IMR-90 (cell line): ENCODE results near the gene SMPDL3A. TPM values are rescaled to one million over a fixed set of nuclear protein-coding genes. Genes with fewer than 3 reads are reported as not detected.

Source experiments
- ATAC-seq: fragments of 200-7000 bp; cut with Tn5 transposase; 2 replicates; pipeline ENCODE4 v1.9.1; 2020; ENCODE audit warnings: low read depth, mild to moderate bottlenecking, moderate library complexity
- BruUV-seq: library from RNA; stranded (reverse); fragments of 400-500 nt; replicated peaks from 2 replicates; lab custom pipeline; 2021; lab: Mats Ljungman, UMichigan
- CTCF ChIA-PET: fragments of 300-600 bp; formaldehyde crosslinking; extraction: SDS; loops from one replicate; lab custom pipeline; 2021; ENCODE audit warnings: antibody characterized with exemption; lab: Yijun Ruan, JAX
- POLR2A ChIA-PET: fragments of 300-600 bp; sonication (Branson Sonifier 250); formaldehyde crosslinking; loops from one replicate; lab custom pipeline; 2022; ENCODE audit warnings: antibody characterized with exemption; ENCODE audit not compliant: unreplicated experiment; lab: Charles Lee
- DNase-seq: peaks from one replicate; pipeline ENCODE4 v3.0.0; 2013
- H2AFZ ChIP-seq: replicated peaks from 2 replicates; pipeline ENCODE3; 2013; ENCODE audit warnings: low read length, mild to moderate bottlenecking; ENCODE audit not compliant: poor library complexity
- H2AK5ac ChIP-seq: 2 replicates; pipeline ENCODE4 v1.6.1; 2013; ENCODE audit warnings: low read depth, low read length, inconsistent platforms
- H2AK9ac ChIP-seq: replicated peaks from 2 replicates; pipeline ENCODE3; 2013; ENCODE audit warnings: mild to moderate bottlenecking, low read depth, low read length, moderate library complexity; ENCODE audit not compliant: poor library complexity
- H2BK120ac ChIP-seq: 2 replicates; pipeline ENCODE4 v1.6.1; 2013; ENCODE audit warnings: low read depth, low read length, inconsistent platforms
- H2BK15ac ChIP-seq: 3 replicates; pipeline ENCODE4 v1.6.1; 2013; ENCODE audit warnings: low read depth, low read length, inconsistent platforms
- H2BK20ac ChIP-seq: 2 replicates; pipeline ENCODE4 v1.6.1; 2013; ENCODE audit warnings: low read depth, mild to moderate bottlenecking, inconsistent platforms, low read length, moderate library complexity
- H2BK5ac ChIP-seq: 2 replicates; pipeline ENCODE4 v1.6.1; 2013; ENCODE audit warnings: mild to moderate bottlenecking, low read depth, low read length, inconsistent platforms; ENCODE audit not compliant: poor library complexity, severe bottlenecking
- H3K14ac ChIP-seq: replicated peaks from 2 replicates; pipeline ENCODE4 v1.6.1; 2013; ENCODE audit warnings: low read depth, low read length, inconsistent platforms
- H3K18ac ChIP-seq: 2 replicates; pipeline ENCODE4 v1.6.1; 2013; ENCODE audit warnings: low read depth, low read length, control low read depth
- H3K23ac ChIP-seq: 2 replicates; pipeline ENCODE4 v1.6.1; 2013; ENCODE audit warnings: low read depth, low read length, inconsistent platforms
- H3K27ac ChIP-seq: 2 replicates; pipeline ENCODE4 v1.5.1; 2013; ENCODE audit warnings: mild to moderate bottlenecking, control low read depth, low read length; ENCODE audit not compliant: insufficient read depth
- H3K27me3 ChIP-seq: 2 replicates; pipeline ENCODE4 v1.6.1; 2013; ENCODE audit warnings: low read length; ENCODE audit not compliant: control insufficient read depth, insufficient read depth
- H3K36me3 ChIP-seq: 2 replicates; pipeline ENCODE4 v1.6.1; 2013; ENCODE audit warnings: low read length, mixed read lengths; ENCODE audit not compliant: control insufficient read depth, insufficient read depth
- H3K4ac ChIP-seq: 2 replicates; pipeline ENCODE4 v1.6.1; 2013; ENCODE audit warnings: low read depth, low read length, inconsistent platforms
- H3K4me1 ChIP-seq: 2 replicates; pipeline ENCODE4 v1.6.1; 2013; ENCODE audit warnings: low read length, mixed read lengths; ENCODE audit not compliant: control insufficient read depth, insufficient read depth
- H3K4me2 ChIP-seq: 2 replicates; pipeline ENCODE4 v1.6.1; 2013; ENCODE audit warnings: low read depth, mild to moderate bottlenecking, control low read depth, low read length, moderate library complexity
- H3K4me3 ChIP-seq: 2 replicates; pipeline ENCODE4 v1.5.1; 2013; ENCODE audit warnings: low read depth, mild to moderate bottlenecking, control low read depth, low read length, moderate library complexity; ENCODE audit not compliant: insufficient read depth
- H3K56ac ChIP-seq: 2 replicates; pipeline ENCODE4 v1.6.1; 2013; ENCODE audit warnings: low read length, inconsistent platforms; ENCODE audit not compliant: insufficient read depth; ENCODE audit errors: extremely low read depth
- H3K79me1 ChIP-seq, 2 experiments: 2 replicates each; pipeline ENCODE4 v1.6.1; 2013; ENCODE audit warnings: low read length in 2 of 2, inconsistent platforms in 1 of 2, low read depth in 1 of 2
- H3K9ac ChIP-seq: 2 replicates; pipeline ENCODE4 v1.6.1; 2013; ENCODE audit warnings: low read depth, low read length, control low read depth
- H3K9me1 ChIP-seq: 2 replicates; pipeline ENCODE4 v1.6.1; 2013; ENCODE audit warnings: low read length, inconsistent platforms; ENCODE audit not compliant: insufficient read depth
- H3K9me3 ChIP-seq: 2 replicates; pipeline ENCODE4 v1.6.1; 2013; ENCODE audit warnings: low read length; ENCODE audit not compliant: control insufficient read depth, insufficient read depth
- H4K20me1 ChIP-seq: 2 replicates; pipeline ENCODE4 v1.6.1; 2013; ENCODE audit warnings: low read length, inconsistent platforms; ENCODE audit not compliant: insufficient read depth
- H4K5ac ChIP-seq: 2 replicates; pipeline ENCODE4 v1.6.1; 2013; ENCODE audit warnings: mild to moderate bottlenecking, low read depth, low read length, control low read depth
- H4K8ac ChIP-seq, 2 experiments: 2 replicates each; pipeline ENCODE4 v1.6.1; 2013; ENCODE audit warnings: low read depth in 2 of 2, low read length in 2 of 2, control low read depth in 1 of 2, inconsistent platforms in 1 of 2
- H4K91ac ChIP-seq: 2 replicates; pipeline ENCODE4 v1.6.1; 2013; ENCODE audit warnings: low read depth, low read length, inconsistent platforms; ENCODE audit not compliant: insufficient read depth
- BHLHE40 ChIP-seq: fragments of 150-350 bp; IDR thresholded peaks from 2 replicates; pipeline ENCODE4 v1.6.1; 2016; ENCODE audit warnings: mild to moderate bottlenecking, low read depth, low read length
- CHD1 ChIP-seq: IDR thresholded peaks from 2 replicates; pipeline ENCODE4 v1.6.1; 2012; ENCODE audit warnings: low read depth, low read length, improper control_type of control experiment
- FOS ChIP-seq: fragments of 150-350 bp; IDR thresholded peaks from 2 replicates; pipeline ENCODE4 v1.6.1; 2016; ENCODE audit warnings: low read depth, low read length
- MAFK ChIP-seq: IDR thresholded peaks from 2 replicates; pipeline ENCODE4 v1.6.1; 2012; ENCODE audit warnings: low read depth, low read length, improper control_type of control experiment
- MAZ ChIP-seq: IDR thresholded peaks from 2 replicates; pipeline ENCODE4 v1.6.1; 2012; ENCODE audit warnings: low read depth, mild to moderate bottlenecking, low read length, improper control_type of control experiment, moderate library complexity, borderline replicate concordance
- MXI1 ChIP-seq: IDR thresholded peaks from 2 replicates; pipeline ENCODE4 v1.6.1; 2012; ENCODE audit warnings: low read depth, mild to moderate bottlenecking, low read length, moderate library complexity, borderline replicate concordance
- NFE2L2 ChIP-seq: fragments of 150-350 bp; IDR thresholded peaks from 2 replicates; pipeline ENCODE4 v1.6.1; 2016; ENCODE audit warnings: low read depth, mild to moderate bottlenecking, low read length
- POLR2A ChIP-seq: IDR thresholded peaks from 2 replicates; pipeline ENCODE4 v1.6.1; 2012; ENCODE audit warnings: mild to moderate bottlenecking, low read depth, low read length
- RAD21 ChIP-seq: IDR thresholded peaks from 2 replicates; pipeline ENCODE4 v1.6.1; 2012; ENCODE audit warnings: low read length, improper control_type of control experiment
- RCOR1 ChIP-seq: IDR thresholded peaks from 2 replicates; pipeline ENCODE4 v1.6.1; 2012; ENCODE audit warnings: mild to moderate bottlenecking, low read length, improper control_type of control experiment; ENCODE audit not compliant: insufficient replicate concordance
- RFX5 ChIP-seq: IDR thresholded peaks from 2 replicates; pipeline ENCODE4 v1.8.0; 2012; ENCODE audit warnings: low read depth, mild to moderate bottlenecking, low read length, moderate library complexity
- SMC3 ChIP-seq: fragments of 150-350 bp; IDR thresholded peaks from 2 replicates; pipeline ENCODE4 v1.6.1; 2016; ENCODE audit warnings: low read depth, mild to moderate bottlenecking, antibody characterized with exemption, low read length, moderate library complexity
- WGBS, 2 experiments: methylation state at CpG; one replicate each; pipeline versions ENCODE4 v1.1.5 to v1.1.7; 2013; ENCODE audit warnings: missing lambda C conversion rate in 2 of 2; ENCODE audit not compliant: insufficient read length in 1 of 2; ENCODE audit errors: extremely low coverage in 2 of 2; 5-methylcytosine and 5-hydroxymethylcytosine counted together
- dilution Hi-C: fragments of 300-500 bp; cut with HindIII; formaldehyde crosslinking; loops from one replicate; pipeline ENCODE4 v1.14.3; 2018; ENCODE audit warnings: low sequenced_read_pairs; ENCODE audit not compliant: unreplicated experiment
- in situ Hi-C: fragments of 300-500 bp; cut with MboI; formaldehyde crosslinking; loops from 3 replicates; pipeline ENCODE4 v1.14.3; 2019; ENCODE audit warnings: low sequenced_read_pairs, inconsistent platforms, mixed read lengths
- intact Hi-C: fragments of 100-400 bp; cut with micrococcal nuclease; formaldehyde crosslinking; loops from 2 replicates; pipeline ENCODE4 v1.10.0; 2022
- polyA plus RNA-seq, 3 experiments: library from polyadenylated mRNA; depleted of rRNA; stranded (reverse); fragments of >200 nt; gene quantifications; 2 replicates each; pipeline ENCODE4 v1.2.3, GENCODE V29; 2012; ENCODE audit warnings: low replicate concordance in 1 of 3
- total RNA-seq: library from RNA; depleted of rRNA; stranded (reverse); fragments of >200 nt; gene quantifications from 2 replicates; pipeline ENCODE4 v1.2.3, GENCODE V29; 2012
- TF ChIP-seq, protein P1 (sequence below): fragments of 150-350 bp; IDR thresholded peaks from 2 replicates; pipeline ENCODE4 v1.6.1; 2017; ENCODE audit warnings: mild to moderate bottlenecking, antibody characterized with exemption, low read length, low read depth
- TF ChIP-seq, protein P2 (sequence below): conservative IDR thresholded peaks from 2 replicates; pipeline ENCODE4 v1.5.1; 2012; ENCODE audit warnings: mild to moderate bottlenecking, low read depth, low read length, improper control_type of control experiment

SMPDL3A gene
- total and polyA plus RNA-seq, 2 of the 4 experiments (the other 2 are of a cell fraction) = 9.9 to 14.2 TPM

DNA sequence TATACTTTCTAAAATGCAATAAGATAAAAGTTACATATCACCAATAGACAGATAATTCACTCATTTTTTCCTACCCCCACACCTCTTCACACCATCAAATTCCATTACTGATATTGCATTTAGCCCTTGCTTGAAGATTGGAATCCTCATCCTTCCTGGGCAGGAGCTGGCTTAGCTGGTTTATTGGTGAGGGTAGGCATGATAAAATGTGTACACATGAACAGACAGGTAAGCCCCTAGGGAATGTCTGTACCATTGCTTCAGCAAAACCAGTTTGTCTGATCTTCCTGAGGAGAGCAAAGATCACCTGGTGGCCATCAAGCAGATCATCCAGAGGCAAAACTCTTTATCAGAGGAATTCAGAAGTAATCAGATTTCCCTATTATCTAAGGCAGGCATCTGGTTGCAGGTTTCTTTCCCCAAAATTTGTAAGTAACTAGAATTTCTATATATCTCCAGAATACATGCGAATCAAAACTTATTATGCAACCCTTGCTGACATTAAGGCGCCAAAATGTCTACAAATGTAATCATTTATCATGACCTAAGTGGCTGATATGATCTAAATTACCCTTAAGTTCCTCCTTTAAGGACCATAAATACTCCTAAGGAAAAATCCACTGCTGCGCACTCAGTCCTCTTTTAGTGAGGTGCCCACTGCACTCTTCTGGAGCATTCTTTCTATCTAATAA is 16.2 kb upstream of the SMPDL3A start:
- no peak overlapping the region for H3K4me2 ChIP-seq
- no TSS peak for BruUV-seq
- H3K27ac ChIP-seq = no peak overlapping the region
- no peak overlapping the region for H4K8ac ChIP-seq
- H2AK9ac ChIP-seq = no peak overlapping the region
- no peaks in the 10 kb centered on the region; the same call in 1 of the 2 replicates for H3K27me3 ChIP-seq
- no peaks in the 10 kb centered on the region for H4K20me1 ChIP-seq
- no peak overlapping the region for H2BK5ac ChIP-seq
- H2AK5ac ChIP-seq = no peak overlapping the region
- H2BK15ac ChIP-seq = no peak overlapping the region
- no peak overlapping the region for H3K23ac ChIP-seq
- no peaks in the 10 kb centered on the region for H3K9me3 ChIP-seq
- in situ Hi-C loops (no loop called here), dilution Hi-C loops (no loop called here), intact Hi-C loops (no loop called here)
- H4K91ac ChIP-seq = no peak overlapping the region
- ATAC-seq (no peak), DNase-seq (no peak)
- H4K5ac ChIP-seq = no peak overlapping the region
- no CpG with 5 or more reads among the region's 3 CpGs for WGBS, 2 experiments
- H3K4me1 ChIP-seq = no peaks in the 10 kb centered on the region
- H3K56ac ChIP-seq = no peak overlapping the region
- no peaks in the 10 kb centered on the region for H3K9me1 ChIP-seq
- H2BK20ac ChIP-seq = no peak overlapping the region
- POLR2A ChIA-PET = no interaction called here
- no peaks in the 10 kb centered on the region for H3K36me3 ChIP-seq
- TF ChIP-seq RCOR1 (no peak), FOS (no peak), SMC3 (no peak), BHLHE40 (no peak), MAZ (no peak), RAD21 (no peak), POLR2A (no peak), RFX5 (no peak), NFE2L2 (no peak), MXI1 (no peak), MAFK (no peak), CHD1 (no peak)
- TF ChIP-seq, protein P1, sequence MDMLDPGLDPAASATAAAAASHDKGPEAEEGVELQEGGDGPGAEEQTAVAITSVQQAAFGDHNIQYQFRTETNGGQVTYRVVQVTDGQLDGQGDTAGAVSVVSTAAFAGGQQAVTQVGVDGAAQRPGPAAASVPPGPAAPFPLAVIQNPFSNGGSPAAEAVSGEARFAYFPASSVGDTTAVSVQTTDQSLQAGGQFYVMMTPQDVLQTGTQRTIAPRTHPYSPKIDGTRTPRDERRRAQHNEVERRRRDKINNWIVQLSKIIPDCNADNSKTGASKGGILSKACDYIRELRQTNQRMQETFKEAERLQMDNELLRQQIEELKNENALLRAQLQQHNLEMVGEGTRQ = no peak
- TF ChIP-seq, protein P2, sequence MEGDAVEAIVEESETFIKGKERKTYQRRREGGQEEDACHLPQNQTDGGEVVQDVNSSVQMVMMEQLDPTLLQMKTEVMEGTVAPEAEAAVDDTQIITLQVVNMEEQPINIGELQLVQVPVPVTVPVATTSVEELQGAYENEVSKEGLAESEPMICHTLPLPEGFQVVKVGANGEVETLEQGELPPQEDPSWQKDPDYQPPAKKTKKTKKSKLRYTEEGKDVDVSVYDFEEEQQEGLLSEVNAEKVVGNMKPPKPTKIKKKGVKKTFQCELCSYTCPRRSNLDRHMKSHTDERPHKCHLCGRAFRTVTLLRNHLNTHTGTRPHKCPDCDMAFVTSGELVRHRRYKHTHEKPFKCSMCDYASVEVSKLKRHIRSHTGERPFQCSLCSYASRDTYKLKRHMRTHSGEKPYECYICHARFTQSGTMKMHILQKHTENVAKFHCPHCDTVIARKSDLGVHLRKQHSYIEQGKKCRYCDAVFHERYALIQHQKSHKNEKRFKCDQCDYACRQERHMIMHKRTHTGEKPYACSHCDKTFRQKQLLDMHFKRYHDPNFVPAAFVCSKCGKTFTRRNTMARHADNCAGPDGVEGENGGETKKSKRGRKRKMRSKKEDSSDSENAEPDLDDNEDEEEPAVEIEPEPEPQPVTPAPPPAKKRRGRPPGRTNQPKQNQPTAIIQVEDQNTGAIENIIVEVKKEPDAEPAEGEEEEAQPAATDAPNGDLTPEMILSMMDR = no peak
- H2AFZ ChIP-seq = no peak overlapping the region
- H3K79me1 ChIP-seq = no peaks in the 10 kb centered on the region
- CTCF ChIA-PET = no interaction called here
- no peak overlapping the region for H3K4ac ChIP-seq
- H3K9ac ChIP-seq = no peak overlapping the region
- no peak overlapping the region for H3K14ac ChIP-seq
- no peak overlapping the region for H2BK120ac ChIP-seq
- H3K18ac ChIP-seq = no peak overlapping the region
- no peak overlapping the region for H3K4me3 ChIP-seq
